ENCODE measurements around the gene INSL6. TPM values are rescaled to one million over a fixed set of nuclear protein-coding genes. Genes with fewer than 3 reads are reported as not detected.
A peak's percentile ranks its signal among the peaks of the same experiment; 100 is the strongest.
"Not testable (repeated sequence)": the region's sequence is repeated elsewhere in the genome, so short reads cannot be mapped to it uniquely, and the experiment has no call there.

Gene INSL6
- total RNA-seq, 4 donors from 2014 or later = not detected

DNA sequence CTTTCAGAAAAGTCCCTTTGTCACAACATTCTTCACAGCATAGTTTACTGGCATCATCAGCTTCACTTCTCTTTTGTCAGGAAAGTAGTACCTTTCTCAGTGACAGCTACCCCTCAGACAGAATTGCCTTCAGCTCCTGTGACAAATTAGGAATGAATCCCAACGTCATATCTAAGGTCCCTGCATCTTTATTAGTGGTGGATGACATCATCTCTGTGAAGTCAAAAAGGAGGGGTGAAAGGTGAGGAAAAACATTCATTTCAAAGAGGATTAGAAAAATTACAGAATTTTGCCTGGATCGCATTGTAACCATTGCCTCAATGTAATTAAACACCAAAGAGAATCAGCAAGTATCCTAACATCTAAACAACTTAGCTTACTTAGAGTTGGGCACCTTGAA is 7.9 kb upstream of the INSL6 start:
- no peak overlapping the region for H3K4me3 ChIP-seq
- H3K27ac ChIP-seq = no peak overlapping the region
- no peaks in the 10 kb centered on the region for H3K27me3 ChIP-seq
- DNase-seq = no peak
- no peaks in the 10 kb centered on the region for H3K9me3 ChIP-seq
- no peaks in the 10 kb centered on the region for H3K36me3 ChIP-seq
- H3K4me1 ChIP-seq = no peaks in the 10 kb centered on the region
- no peak for TF ChIP-seq POLR2A (IDR thresholded peaks at IDR 0.05)

GRCh38 chr9:5191985-5192384 is 6.5 kb upstream of the INSL6 start:
- Histone ChIP-seq H3K4me3 (no peak overlapping the region), H3K27me3 (no peaks in the 10 kb centered on the region), H3K36me3 (no peaks in the 10 kb centered on the region), H3K9me3 (no peaks in the 10 kb centered on the region), H3K27ac (no peak overlapping the region), H3K4me1 (no peaks in the 10 kb centered on the region)
- TF ChIP-seq POLR2A (IDR thresholded peaks at IDR 0.05) (no peak), CTCF (IDR thresholded peaks at IDR 0.05) (no peak)
- DNase-seq = no peak

GRCh38 chr9:5188060-5188984 is 2.9 kb upstream of the INSL6 start:
- TF ChIP-seq CTCF (IDR thresholded peaks at IDR 0.05) (no peak), POLR2A (IDR thresholded peaks at IDR 0.05) (no peak)
- no peaks in the 10 kb centered on the region for H3K4me1 ChIP-seq
- H3K9me3 ChIP-seq = no peaks in the 10 kb centered on the region
- no peaks in the 10 kb centered on the region for H3K36me3 ChIP-seq
- no peak overlapping the region for H3K27ac ChIP-seq
- no peaks in the 10 kb centered on the region for H3K27me3 ChIP-seq
- no peak for DNase-seq
- no peak overlapping the region for H3K4me3 ChIP-seq

DNA sequence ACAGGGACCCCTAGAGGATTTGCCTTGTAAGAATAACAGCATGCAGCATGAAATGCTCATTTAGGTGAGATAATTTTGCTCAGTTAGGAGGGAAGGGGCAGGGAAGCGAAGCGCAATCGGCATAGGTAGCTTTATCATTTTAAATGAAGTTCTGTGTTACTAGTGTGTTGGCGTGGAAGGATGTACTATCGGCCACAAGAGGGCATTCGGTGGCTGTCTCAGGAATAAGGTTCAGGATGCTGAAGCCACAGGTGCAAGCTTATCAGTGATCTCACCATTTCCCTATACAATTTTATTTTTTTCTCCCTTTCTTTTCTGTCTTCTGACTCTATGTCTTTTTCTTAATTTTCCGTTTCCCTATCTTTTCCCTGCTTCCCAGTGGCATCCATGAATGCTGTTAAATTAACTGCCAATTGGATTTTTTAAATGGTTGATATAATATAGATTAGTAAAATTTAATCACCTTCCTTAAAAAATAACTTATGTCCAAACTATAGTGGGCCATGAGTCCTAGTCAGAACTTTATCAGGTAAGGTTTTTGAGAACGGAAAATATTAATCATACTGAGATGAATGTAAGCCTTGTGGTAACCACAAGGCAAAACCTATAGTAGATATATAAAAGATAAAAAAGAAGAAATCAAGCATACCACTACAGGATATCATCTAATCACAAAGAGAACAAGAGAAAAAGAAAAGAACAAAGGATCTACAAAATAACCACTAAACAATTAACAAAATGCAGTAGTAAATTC is 1.2 kb upstream of the INSL6 start:
- Histone ChIP-seq H3K36me3 (no peaks in the 10 kb centered on the region), H3K4me3 (no peak overlapping the region), H3K9me3 (no peaks in the 10 kb centered on the region), H3K27me3 (no peaks in the 10 kb centered on the region), H3K4me1 (no peaks in the 10 kb centered on the region), H3K27ac (no peak overlapping the region)
- peak; percentile 44 to 81 (median 52) for DNase-seq
- TF ChIP-seq POLR2A (IDR thresholded peaks at IDR 0.05) = no peak
- peak; percentile 16 to 80 (median 76) for TF ChIP-seq CTCF (IDR thresholded peaks at IDR 0.05)

GRCh38 chr9:5184776-5185175 is 663 bp downstream of the INSL6 start:
- H3K27me3 ChIP-seq = no peaks in the 10 kb centered on the region
- H3K27ac ChIP-seq = no peak overlapping the region
- H3K4me3 ChIP-seq = no peak overlapping the region
- no peak for TF ChIP-seq CTCF (IDR thresholded peaks at IDR 0.05)
- TF ChIP-seq POLR2A (IDR thresholded peaks at IDR 0.05) = no peak
- no peaks in the 10 kb centered on the region for H3K36me3 ChIP-seq
- no peaks in the 10 kb centered on the region for H3K4me1 ChIP-seq
- DNase-seq = no peak
- H3K9me3 ChIP-seq = no peaks in the 10 kb centered on the region

- H3K27ac ChIP-seq, DNase-seq: not testable (repeated sequence)
These were observed 4.8 kb downstream of the INSL6 start for GRCh38 chr9:5180631-5181030.

More at GRCh38 chr9:5180631-5181030, 4.8 kb downstream of the INSL6 start:
- H3K4me1 ChIP-seq, H3K9me3 ChIP-seq, H3K27me3 ChIP-seq, H3K36me3 ChIP-seq, H3K4me3 ChIP-seq: not testable (repeated sequence)

Data from Peyer's patch (tissue), 4 donors.